Liver (tissue), 9 donors: ENCODE data around the gene CACNB1. TPM values are rescaled to one million over a fixed set of nuclear protein-coding genes. Genes with fewer than 3 reads are reported as not detected.
"Not testable (repeated sequence)": the region's sequence is repeated elsewhere in the genome, so short reads cannot be mapped to it uniquely, and the experiment has no call there.

Experiments
- DNase-seq: peaks from one replicate; pipeline ENCODE4 v3.0.0-alpha.2; 2017; ENCODE audit warnings: low spot score
- H3K27ac ChIP-seq, 2 donors: one replicate each; pipeline ENCODE4 v1.7.0; 2013; ENCODE audit warnings: inconsistent platforms in 2 of 2, low read length in 2 of 2, control low read depth in 1 of 2, low read depth in 1 of 2, mild to moderate bottlenecking in 1 of 2
- H3K27me3 ChIP-seq, 4 donors: one replicate each; pipeline versions ENCODE4 v1.6.1 to v1.7.0; 2013; ENCODE audit warnings: low read length in 3 of 4, inconsistent platforms in 1 of 4, mild to moderate bottlenecking in 1 of 4, moderate library complexity in 1 of 4; ENCODE audit not compliant: control insufficient read depth in 4 of 4, insufficient read depth in 4 of 4
- H3K36me3 ChIP-seq, 4 donors: one replicate each; pipeline versions ENCODE4 v1.6.1 to v1.7.0; 2013; ENCODE audit warnings: low read length in 3 of 4, mild to moderate bottlenecking in 3 of 4, low read depth in 1 of 4, moderate library complexity in 1 of 4; ENCODE audit not compliant: control insufficient read depth in 4 of 4, insufficient read depth in 3 of 4
- H3K4me1 ChIP-seq, 4 donors: one replicate each; pipeline versions ENCODE4 v1.6.1 to v1.7.0; 2013; ENCODE audit warnings: low read length in 3 of 4, mild to moderate bottlenecking in 3 of 4, moderate library complexity in 1 of 4; ENCODE audit not compliant: control insufficient read depth in 4 of 4, insufficient read depth in 4 of 4
- H3K4me3 ChIP-seq, 3 donors: one replicate each; pipeline versions ENCODE4 v1.6.1 to v1.7.0; 2013; ENCODE audit warnings: low read length in 3 of 3, control low read depth in 1 of 3, low read depth in 1 of 3, mild to moderate bottlenecking in 1 of 3
- H3K9ac ChIP-seq, 2 donors: one replicate each; pipeline ENCODE4 v1.7.0; 2013; ENCODE audit warnings: low read length in 2 of 2, mild to moderate bottlenecking in 2 of 2, moderate library complexity in 2 of 2, control low read depth in 1 of 2, low read depth in 1 of 2
- H3K9me3 ChIP-seq, 4 donors: one replicate each; pipeline versions ENCODE4 v1.6.1 to v1.7.0; 2013; ENCODE audit warnings: low read length in 3 of 4; ENCODE audit not compliant: control insufficient read depth in 4 of 4
- EGR1 ChIP-seq, 2 donors: IDR thresholded peaks; 2 replicates each; pipeline ENCODE4 v1.6.1; 2016 to 2018; ENCODE audit warnings: antibody characterized with exemption in 2 of 2, low read depth in 2 of 2
- FOXA1 ChIP-seq: IDR thresholded peaks from 2 replicates; pipeline ENCODE4 v1.6.1; 2016; ENCODE audit warnings: antibody characterized with exemption
- FOXA2 ChIP-seq: IDR thresholded peaks from 2 replicates; pipeline ENCODE4 v1.6.1; 2016; ENCODE audit warnings: antibody characterized with exemption
- GABPA ChIP-seq, 2 donors: IDR thresholded peaks in 1 of 2; conservative IDR thresholded peaks in 1 of 2; 2 replicates each; pipeline ENCODE4 v1.6.1; 2016; ENCODE audit warnings: antibody characterized with exemption in 2 of 2, mild to moderate bottlenecking in 1 of 2, moderate library complexity in 1 of 2
- HNF4A ChIP-seq, 2 donors: conservative IDR thresholded peaks; 2 replicates each; pipeline ENCODE4 v1.6.1; 2016; ENCODE audit warnings: antibody characterized with exemption in 2 of 2, mild to moderate bottlenecking in 2 of 2
- HNF4G ChIP-seq: IDR thresholded peaks from 2 replicates; pipeline ENCODE4 v1.6.1; 2016; ENCODE audit warnings: antibody characterized with exemption
- JUND ChIP-seq, 2 donors: IDR thresholded peaks; 2 replicates each; pipeline ENCODE4 v1.6.1; 2016; ENCODE audit warnings: antibody characterized with exemption in 2 of 2
- MAX ChIP-seq: IDR thresholded peaks from 2 replicates; pipeline ENCODE4 v1.6.1; 2016; ENCODE audit warnings: antibody characterized with exemption
- NR2F2 ChIP-seq: IDR thresholded peaks from 2 replicates; pipeline ENCODE4 v1.6.1; 2016; ENCODE audit warnings: antibody characterized with exemption
- RAD21 ChIP-seq, 2 donors: IDR thresholded peaks; 2 replicates each; pipeline ENCODE4 v1.6.1; 2016; ENCODE audit warnings: antibody characterized with exemption in 2 of 2, mild to moderate bottlenecking in 2 of 2
- REST ChIP-seq: IDR thresholded peaks from 2 replicates; pipeline ENCODE4 v1.6.1; 2016; ENCODE audit warnings: antibody characterized with exemption, mild to moderate bottlenecking
- RXRA ChIP-seq, 2 donors: IDR thresholded peaks; 2 replicates each; pipeline ENCODE4 v1.6.1; 2017 to 2018; ENCODE audit warnings: antibody characterized with exemption in 2 of 2, mild to moderate bottlenecking in 1 of 2
- SP1 ChIP-seq: IDR thresholded peaks from 2 replicates; pipeline ENCODE4 v1.6.1; 2018; ENCODE audit warnings: antibody characterized with exemption, mild to moderate bottlenecking
- TAF1 ChIP-seq: conservative IDR thresholded peaks from 2 replicates; pipeline ENCODE4 v1.6.1; 2016; ENCODE audit warnings: antibody characterized with exemption, mild to moderate bottlenecking
- YY1 ChIP-seq: IDR thresholded peaks from 2 replicates; pipeline ENCODE4 v1.6.1; 2016; ENCODE audit warnings: antibody characterized with exemption, mild to moderate bottlenecking
- WGBS: extraction: QIAGEN DNeasy Blood & Tissue Kit; methylation state at CpG from one replicate; pipeline ENCODE4 v1.1.7; 2013; 5-methylcytosine and 5-hydroxymethylcytosine counted together
- polyA plus RNA-seq, 2 donors: library from polyadenylated mRNA; stranded (reverse) in 1 of 2; unstranded in 1 of 2; fragments of 200-250 nt in 1 of 2; fragments of >200 nt in 1 of 2; fragmentation: Nextera tagmentation in 1 of 2; extraction: Ambion mirVana in 1 of 2; gene quantifications; one replicate each; pipeline versions ENCODE4 v1.2.1 to v1.2.3, GENCODE V29; 2013 to 2015
- total RNA-seq, 2 donors: library from RNA; depleted of rRNA; stranded (reverse); fragments of >200 nt; gene quantifications; one replicate each; pipeline ENCODE4 v1.2.3, GENCODE V29; 2014
- TF ChIP-seq, protein P1 (sequence below): IDR thresholded peaks from 2 replicates; pipeline ENCODE4 v1.6.1; 2016; ENCODE audit warnings: antibody characterized with exemption
- TF ChIP-seq, protein P2 (sequence below): IDR thresholded peaks from 2 replicates; pipeline ENCODE4 v1.6.1; 2016; ENCODE audit warnings: antibody characterized with exemption
- TF ChIP-seq, protein P3 (sequence below): fragments of 150-350 bp; IDR thresholded peaks from 2 replicates; pipeline ENCODE4 v1.5.1; 2017; ENCODE audit warnings: improper control_type of control experiment, low read depth, low read length; ENCODE audit not compliant: missing input control
- donor health status: healthy.
- donor health status: healthy.
- donor health status: healthy.
- donor health status: healthy.
- donor health status: healthy.

The CACNB1 gene
- total and polyA plus RNA-seq, 4 donors, result 0.05 to 1.3 (median 0.26) TPM

- Histone ChIP-seq H3K4me1 (no peaks in the 10 kb centered on the region), H3K36me3 (no peaks in the 10 kb centered on the region), H3K27me3 (no peaks in the 10 kb centered on the region), H3K4me3 (no peak overlapping the region), H3K9me3 (no peaks in the 10 kb centered on the region), H3K9ac (no peak overlapping the region), H3K27ac (no peak overlapping the region)
- WGBS, result 87% methylated on average over 6 of the region's 6 CpGs
- no peak for DNase-seq
- TF ChIP-seq GABPA (IDR thresholded peaks at IDR 0.05 in 1 of 2, conservative IDR thresholded peaks at IDR 0.05 in 1 of 2) (no peak), HNF4A (conservative IDR thresholded peaks at IDR 0.05) (no peak), NR2F2 (no peak), RAD21 (IDR thresholded peaks at IDR 0.05) (no peak), FOXA1 (no peak)
- TF ChIP-seq, protein P1, sequence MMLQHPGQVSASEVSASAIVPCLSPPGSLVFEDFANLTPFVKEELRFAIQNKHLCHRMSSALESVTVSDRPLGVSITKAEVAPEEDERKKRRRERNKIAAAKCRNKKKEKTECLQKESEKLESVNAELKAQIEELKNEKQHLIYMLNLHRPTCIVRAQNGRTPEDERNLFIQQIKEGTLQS, result no peak
Observed at GRCh38 chr17:39131616-39132015, 65.9 kb downstream of the CACNB1 start.

- 89% methylated on average over 3 of the region's 3 CpGs for WGBS
- TF ChIP-seq GABPA (IDR thresholded peaks at IDR 0.05 in 1 of 2, conservative IDR thresholded peaks at IDR 0.05 in 1 of 2), result no peak
- TF ChIP-seq, protein P1, result no peak
- no peak for TF ChIP-seq HNF4G
- no peak for TF ChIP-seq YY1
- TF ChIP-seq MAX, result no peak
- no peak for TF ChIP-seq SP1
- TF ChIP-seq NR2F2, result no peak
- no peak for TF ChIP-seq JUND (IDR thresholded peaks at IDR 0.05)
- TF ChIP-seq FOXA2, result no peak
- no peak for TF ChIP-seq REST
- TF ChIP-seq, protein P2, sequence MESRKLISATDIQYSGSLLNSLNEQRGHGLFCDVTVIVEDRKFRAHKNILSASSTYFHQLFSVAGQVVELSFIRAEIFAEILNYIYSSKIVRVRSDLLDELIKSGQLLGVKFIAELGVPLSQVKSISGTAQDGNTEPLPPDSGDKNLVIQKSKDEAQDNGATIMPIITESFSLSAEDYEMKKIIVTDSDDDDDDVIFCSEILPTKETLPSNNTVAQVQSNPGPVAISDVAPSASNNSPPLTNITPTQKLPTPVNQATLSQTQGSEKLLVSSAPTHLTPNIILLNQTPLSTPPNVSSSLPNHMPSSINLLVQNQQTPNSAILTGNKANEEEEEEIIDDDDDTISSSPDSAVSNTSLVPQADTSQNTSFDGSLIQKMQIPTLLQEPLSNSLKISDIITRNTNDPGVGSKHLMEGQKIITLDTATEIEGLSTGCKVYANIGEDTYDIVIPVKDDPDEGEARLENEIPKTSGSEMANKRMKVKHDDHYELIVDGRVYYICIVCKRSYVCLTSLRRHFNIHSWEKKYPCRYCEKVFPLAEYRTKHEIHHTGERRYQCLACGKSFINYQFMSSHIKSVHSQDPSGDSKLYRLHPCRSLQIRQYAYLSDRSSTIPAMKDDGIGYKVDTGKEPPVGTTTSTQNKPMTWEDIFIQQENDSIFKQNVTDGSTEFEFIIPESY, result no peak
- TF ChIP-seq, protein P3, sequence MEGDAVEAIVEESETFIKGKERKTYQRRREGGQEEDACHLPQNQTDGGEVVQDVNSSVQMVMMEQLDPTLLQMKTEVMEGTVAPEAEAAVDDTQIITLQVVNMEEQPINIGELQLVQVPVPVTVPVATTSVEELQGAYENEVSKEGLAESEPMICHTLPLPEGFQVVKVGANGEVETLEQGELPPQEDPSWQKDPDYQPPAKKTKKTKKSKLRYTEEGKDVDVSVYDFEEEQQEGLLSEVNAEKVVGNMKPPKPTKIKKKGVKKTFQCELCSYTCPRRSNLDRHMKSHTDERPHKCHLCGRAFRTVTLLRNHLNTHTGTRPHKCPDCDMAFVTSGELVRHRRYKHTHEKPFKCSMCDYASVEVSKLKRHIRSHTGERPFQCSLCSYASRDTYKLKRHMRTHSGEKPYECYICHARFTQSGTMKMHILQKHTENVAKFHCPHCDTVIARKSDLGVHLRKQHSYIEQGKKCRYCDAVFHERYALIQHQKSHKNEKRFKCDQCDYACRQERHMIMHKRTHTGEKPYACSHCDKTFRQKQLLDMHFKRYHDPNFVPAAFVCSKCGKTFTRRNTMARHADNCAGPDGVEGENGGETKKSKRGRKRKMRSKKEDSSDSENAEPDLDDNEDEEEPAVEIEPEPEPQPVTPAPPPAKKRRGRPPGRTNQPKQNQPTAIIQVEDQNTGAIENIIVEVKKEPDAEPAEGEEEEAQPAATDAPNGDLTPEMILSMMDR, result no peak
- no peak for TF ChIP-seq RXRA (IDR thresholded peaks at IDR 0.05)
- no peak for TF ChIP-seq EGR1 (IDR thresholded peaks at IDR 0.05; ENCODE audit: low read depth in 2 of 2)
- TF ChIP-seq TAF1, result no peak
- no peak for TF ChIP-seq FOXA1
- no peak for TF ChIP-seq HNF4A (conservative IDR thresholded peaks at IDR 0.05)
- TF ChIP-seq RAD21 (IDR thresholded peaks at IDR 0.05), result no peak
Observed at GRCh38 chr17:39130205-39130604, 67.3 kb downstream of the CACNB1 start.

GRCh38 chr17:39129544-39129943, 67.9 kb downstream of the CACNB1 start:
- not testable (repeated sequence) for DNase-seq, H3K36me3 ChIP-seq, H3K27ac ChIP-seq, H3K4me3 ChIP-seq, H3K9me3 ChIP-seq, H3K4me1 ChIP-seq, H3K9ac ChIP-seq, H3K27me3 ChIP-seq
- 88% methylated on average over 6 of the region's 6 CpGs for WGBS

More at GRCh38 chr17:39130205-39130604, 67.3 kb downstream of the CACNB1 start:
- Histone ChIP-seq H3K4me1 (no peaks in the 10 kb centered on the region), H3K27me3 (no peaks in the 10 kb centered on the region), H3K4me3 (no peak overlapping the region), H3K27ac (no peak overlapping the region), H3K36me3 (no peaks in the 10 kb centered on the region), H3K9ac (no peak overlapping the region), H3K9me3 (no peaks in the 10 kb centered on the region)
- no peak for DNase-seq
